Measurements from ENCODE around the gene ZFR2. TPM values are rescaled to one million over a fixed set of nuclear protein-coding genes. Genes with fewer than 3 reads are reported as not detected.

Gene ZFR2
- total RNA-seq, 4 donors from 2014 or later: not detected

- TF ChIP-seq CTCF (IDR thresholded peaks at IDR 0.05; ENCODE audit: low read depth): no peak
Observed at GRCh38 chr19:3852177-3852511, 16.7 kb downstream of the ZFR2 start.

GRCh38 chr19:3851254-3852176 lies 17.3 kb downstream of the ZFR2 start:
- no peak for TF ChIP-seq CTCF (IDR thresholded peaks at IDR 0.05; ENCODE audit: low read depth)

DNA sequence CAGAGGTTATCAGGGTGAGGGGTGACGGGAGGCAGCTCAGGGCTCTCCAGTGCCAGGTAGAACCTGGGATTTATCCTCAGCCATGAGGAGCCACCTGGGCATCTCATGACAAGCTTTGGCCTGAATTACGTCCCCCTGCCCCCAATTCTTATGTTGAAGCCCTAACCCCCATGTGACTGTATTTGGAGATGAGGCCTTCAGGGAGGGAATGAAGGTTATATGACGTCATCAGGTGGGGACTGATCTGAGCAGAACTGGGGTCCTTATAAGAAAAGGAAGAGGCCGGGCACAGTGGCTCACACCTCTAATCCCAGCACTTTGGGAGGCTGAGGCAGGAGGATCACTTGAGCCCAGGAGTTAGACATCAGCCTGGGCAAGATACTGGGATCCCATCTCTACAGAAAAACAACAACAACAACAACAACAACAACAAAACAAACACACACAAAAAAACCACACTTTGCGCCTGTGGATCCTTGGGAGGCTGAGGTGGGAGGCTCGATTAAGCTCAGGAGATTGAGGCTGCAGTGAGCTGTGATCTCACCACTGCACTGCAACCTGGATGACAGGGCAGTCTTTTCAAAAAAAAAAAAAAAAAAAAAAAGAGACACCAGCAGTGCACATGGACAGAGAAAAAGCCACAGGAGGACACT lies 18.4 kb downstream of the ZFR2 start:
- TF ChIP-seq CTCF (IDR thresholded peaks at IDR 0.05; ENCODE audit: low read depth): no peak

DNA sequence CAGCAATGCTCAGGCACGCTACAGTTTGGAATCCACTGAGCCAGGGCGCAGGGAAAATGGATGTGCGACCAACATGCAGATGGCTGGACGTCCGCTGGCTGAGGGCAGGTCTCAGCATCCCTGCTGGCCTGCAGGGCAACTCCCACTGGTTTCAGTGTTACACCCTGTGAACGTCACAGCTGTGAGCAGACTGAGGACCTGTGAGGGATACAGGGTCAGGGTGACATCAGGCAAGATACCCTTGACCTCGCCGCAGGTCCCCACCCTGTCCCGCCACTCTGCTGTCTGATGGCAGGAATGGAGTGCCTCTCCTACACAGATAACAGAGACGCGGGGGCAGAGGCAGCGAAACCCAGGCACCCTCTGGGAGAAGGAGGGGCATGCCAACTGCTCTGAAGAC lies 19.1 kb downstream of the ZFR2 start:
- no peak for TF ChIP-seq CTCF (IDR thresholded peaks at IDR 0.05; ENCODE audit: low read depth)

- TF ChIP-seq CTCF (IDR thresholded peaks at IDR 0.05; ENCODE audit: low read depth): no peak
Observed at GRCh38 chr19:3849092-3849491, 19.7 kb downstream of the ZFR2 start.

- no peak for TF ChIP-seq CTCF (IDR thresholded peaks at IDR 0.05; ENCODE audit: low read depth)
Observed at GRCh38 chr19:3844596-3844995, 24.2 kb downstream of the ZFR2 start.

GRCh38 chr19:3842948-3843347 lies 25.9 kb downstream of the ZFR2 start:
- TF ChIP-seq CTCF (IDR thresholded peaks at IDR 0.05; ENCODE audit: low read depth): no peak

Data from subcutaneous adipose tissue (tissue), 4 donors.